Endothelial cell of hepatic sinusoid (primary cell): Measurements from ENCODE around the gene ILK.

ENCODE experiments used
- in situ Hi-C: cut with HindIII; loops from 2 replicates; pipeline ENCODE4 v1.10.0; 2017; ENCODE audit warnings: low sequenced_read_pairs

The ILK gene

GRCh38 chr11:6572215-6572614 is 31.4 kb upstream of the ILK start:
- in situ Hi-C loops = no loop called here

GRCh38 chr11:6574816-6575715 is 28.5 kb upstream of the ILK start:
- in situ Hi-C loops = no loop called here

GRCh38 chr11:6576471-6577373 is 26.9 kb upstream of the ILK start:
- in situ Hi-C loops = no loop called here

- in situ Hi-C loops = no loop called here
Observed at GRCh38 chr11:6578134-6578533, 25.4 kb upstream of the ILK start.

GRCh38 chr11:6579681-6580080 is 23.9 kb upstream of the ILK start:
- in situ Hi-C loops = no loop called here

GRCh38 chr11:6583584-6583983 is 20.0 kb upstream of the ILK start:
- in situ Hi-C loops = no loop called here

- in situ Hi-C loops = no loop called here
Observed at GRCh38 chr11:6584528-6584927, 19.0 kb upstream of the ILK start.

- in situ Hi-C loops = no loop called here
Observed at GRCh38 chr11:6586434-6587359, 16.9 kb upstream of the ILK start.

- in situ Hi-C loops = no loop called here
Observed at GRCh38 chr11:6587360-6587953, 16.1 kb upstream of the ILK start.

- in situ Hi-C loops = no loop called here
Observed at GRCh38 chr11:6588018-6588417, 15.6 kb upstream of the ILK start.

GRCh38 chr11:6594142-6594768 is 9.3 kb upstream of the ILK start:
- in situ Hi-C loops = no loop called here

- in situ Hi-C loops = no loop called here
Observed at GRCh38 chr11:6596239-6596877, 7.2 kb upstream of the ILK start.

- in situ Hi-C loops = no loop called here
Observed at GRCh38 chr11:6598555-6598954, 5.0 kb upstream of the ILK start.

GRCh38 chr11:6599449-6599848 is 4.1 kb upstream of the ILK start:
- in situ Hi-C loops = no loop called here

GRCh38 chr11:6599881-6600390 is 3.6 kb upstream of the ILK start:
- in situ Hi-C loops = no loop called here

GRCh38 chr11:6601041-6601461 is 2.5 kb upstream of the ILK start:
- in situ Hi-C loops = no loop called here

- in situ Hi-C loops = no loop called here
Observed at GRCh38 chr11:6602096-6602940, 1.3 kb upstream of the ILK start.

- in situ Hi-C loops = no loop called here
Observed at GRCh38 chr11:6604081-6604626, 580 bp downstream of the ILK start.
